ENCODE results near the gene CDK14.

CDK14 gene

DNA sequence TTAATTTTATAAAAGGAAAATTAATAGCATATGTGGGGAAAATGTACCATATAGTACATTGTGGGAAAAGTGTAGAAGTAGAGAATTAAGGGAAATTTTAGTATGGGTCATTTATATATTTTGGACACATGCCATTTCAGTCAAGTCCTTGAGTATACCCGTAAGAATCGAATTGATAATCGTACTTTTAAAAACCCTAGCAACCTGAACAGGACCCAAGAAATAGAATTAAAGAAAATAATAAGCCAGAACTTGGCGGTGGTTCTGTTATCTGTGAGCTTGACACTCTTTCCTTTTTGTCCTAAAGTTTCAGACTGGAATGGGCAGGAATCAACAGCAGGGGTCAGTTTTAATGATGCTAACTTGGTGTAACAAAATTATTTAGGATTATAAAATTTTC is 221.0 kb downstream of the CDK14 start:
- no peak for DNase-seq

DNA sequence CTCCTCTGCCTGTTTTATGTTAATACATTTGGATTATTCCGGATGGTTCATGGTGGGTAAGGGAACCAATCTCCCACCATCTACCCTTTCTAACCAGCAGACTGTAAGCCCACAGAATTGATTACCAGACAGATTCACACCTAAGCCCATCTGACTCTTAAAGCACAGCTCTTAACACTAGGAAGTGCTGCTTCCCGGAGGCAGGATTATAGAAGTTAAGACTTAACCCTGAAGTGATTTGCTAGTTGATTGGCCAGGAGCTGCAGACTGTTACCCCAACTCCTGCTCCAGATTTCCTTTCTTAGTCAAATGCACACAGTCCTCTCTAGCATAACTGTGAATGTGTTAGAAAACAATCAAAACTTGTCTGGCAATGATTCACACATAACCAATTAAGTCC is 221.7 kb downstream of the CDK14 start:
- no peak for DNase-seq

DNA sequence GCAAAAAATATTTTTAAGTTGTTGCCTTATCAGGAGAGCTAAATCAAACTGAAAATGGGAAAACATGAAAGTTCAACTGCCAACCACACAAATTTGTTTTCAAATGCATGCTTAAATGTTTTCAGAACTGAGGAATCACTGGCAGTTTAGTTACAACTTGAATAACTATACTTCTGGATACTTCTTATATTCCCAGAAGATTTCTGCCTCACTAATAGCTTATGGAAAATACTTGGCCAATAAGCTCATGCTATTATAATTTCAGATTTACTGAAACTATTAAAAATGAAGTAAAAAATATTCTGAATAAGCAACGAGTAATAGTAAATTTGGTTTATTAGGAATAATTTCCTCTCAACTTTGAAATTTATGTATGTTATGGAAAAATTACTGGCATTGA is 222.2 kb downstream of the CDK14 start:
- no peak for DNase-seq

DNA sequence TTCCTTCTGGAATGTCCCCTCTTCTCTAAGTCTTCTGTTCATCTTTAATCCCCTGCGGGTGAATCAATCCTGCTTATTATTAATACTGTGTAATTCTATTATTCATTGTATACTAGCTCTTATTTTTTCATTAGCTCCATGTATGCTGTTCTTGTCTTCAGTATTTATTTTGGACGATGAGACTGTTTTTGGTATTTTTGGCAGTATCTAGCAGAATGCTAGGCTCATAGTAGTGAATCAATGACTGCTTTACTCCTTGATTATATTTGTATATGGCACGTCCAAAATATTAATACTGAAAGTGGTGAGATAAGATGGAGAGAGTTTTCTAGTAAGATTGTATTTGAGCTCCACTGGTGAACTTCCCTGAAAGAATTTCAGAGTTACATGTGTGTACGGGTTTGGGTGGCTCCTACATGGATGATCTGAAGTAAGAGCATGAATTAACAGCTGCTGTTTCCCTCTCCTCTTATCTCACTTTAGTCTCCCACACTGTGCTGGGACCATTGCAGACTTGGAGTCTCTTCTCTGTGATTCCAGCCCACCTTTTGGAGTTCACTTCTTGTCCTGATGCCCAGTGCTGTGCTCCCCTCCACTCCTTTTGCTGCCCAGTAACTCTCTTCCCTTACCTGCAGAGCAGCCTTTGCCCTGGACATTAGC is 226.0 kb downstream of the CDK14 start:
- no peak for DNase-seq

DNA sequence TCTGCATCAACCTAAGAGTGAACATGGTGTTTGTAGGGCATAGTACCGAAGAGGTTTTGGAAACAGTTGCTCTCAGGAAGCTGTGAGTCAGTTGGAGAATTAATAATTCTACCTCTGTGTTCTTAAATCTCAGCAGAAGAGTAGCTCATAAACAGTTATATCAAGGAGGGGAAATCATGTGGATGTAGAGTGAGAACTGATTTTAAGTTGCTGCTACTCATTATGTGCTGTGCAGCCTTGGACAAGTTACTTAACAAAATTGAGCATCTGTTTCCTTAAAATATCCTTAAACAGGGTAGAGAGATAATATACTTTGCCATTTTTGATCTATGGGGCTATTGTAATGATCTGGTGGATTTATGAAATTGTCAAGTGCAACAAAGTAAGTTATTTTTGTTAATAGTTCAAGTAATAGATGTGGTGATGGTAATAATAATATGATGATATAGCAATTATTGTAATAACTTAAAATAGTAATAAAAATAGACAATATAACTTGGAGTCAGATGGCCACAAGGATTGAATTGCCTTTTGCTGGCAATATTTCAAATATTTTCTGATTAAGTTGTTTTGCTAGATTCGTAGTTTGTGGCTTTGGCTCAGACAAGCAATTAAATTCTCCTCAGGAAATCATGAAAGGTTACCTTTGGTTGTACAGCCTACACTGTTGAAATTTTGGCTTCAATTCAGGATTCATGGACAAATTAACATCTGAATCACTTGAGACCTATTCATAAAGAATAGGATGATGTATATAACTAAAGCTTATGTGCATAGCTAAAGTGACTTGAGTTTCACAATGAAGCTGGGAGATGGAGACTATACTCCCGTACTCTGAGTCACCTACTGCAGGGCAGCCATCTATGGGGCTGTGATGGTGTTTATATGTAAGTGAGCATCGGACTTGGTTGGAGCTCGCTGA is 228.5 kb downstream of the CDK14 start:
- DNase-seq, result no peak

DNA sequence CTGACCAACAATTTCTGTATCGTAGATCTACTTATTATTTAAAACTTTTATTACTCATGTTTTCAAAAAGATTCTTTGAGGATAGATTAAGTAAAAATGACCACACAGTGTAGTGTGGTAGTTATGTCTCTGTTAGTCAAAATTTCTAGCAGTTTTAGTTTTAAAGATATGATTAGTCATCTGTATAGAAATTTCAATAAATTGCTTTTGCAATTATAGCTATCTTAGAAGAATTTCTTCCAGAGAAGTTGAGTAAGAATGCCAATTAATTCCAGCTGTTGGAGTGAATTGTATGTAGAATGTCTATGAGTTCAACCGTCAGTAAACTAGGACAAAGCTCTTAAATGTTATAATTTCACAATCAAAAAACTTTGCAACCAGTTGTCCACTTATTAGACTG is 229.7 kb downstream of the CDK14 start:
- DNase-seq, result no peak

DNA sequence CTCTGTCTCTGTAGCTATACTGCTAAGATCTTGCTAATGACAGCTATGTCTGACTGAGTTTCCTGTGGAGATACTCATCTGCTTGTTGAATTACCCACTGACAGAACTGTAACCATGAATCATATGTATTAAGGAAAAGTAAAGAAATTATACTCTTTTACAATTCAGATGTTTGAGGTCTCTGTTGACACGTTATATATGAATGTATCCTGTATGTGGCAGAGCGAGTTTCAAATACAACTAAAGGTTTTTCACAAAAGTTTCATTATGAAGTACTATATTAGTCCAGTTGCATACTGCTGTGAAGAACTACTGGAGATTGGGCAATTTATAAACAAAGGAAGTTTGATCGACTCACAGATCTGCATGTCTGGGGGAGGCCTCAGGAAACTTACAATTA is 232.5 kb downstream of the CDK14 start:
- no peak for DNase-seq

DNA sequence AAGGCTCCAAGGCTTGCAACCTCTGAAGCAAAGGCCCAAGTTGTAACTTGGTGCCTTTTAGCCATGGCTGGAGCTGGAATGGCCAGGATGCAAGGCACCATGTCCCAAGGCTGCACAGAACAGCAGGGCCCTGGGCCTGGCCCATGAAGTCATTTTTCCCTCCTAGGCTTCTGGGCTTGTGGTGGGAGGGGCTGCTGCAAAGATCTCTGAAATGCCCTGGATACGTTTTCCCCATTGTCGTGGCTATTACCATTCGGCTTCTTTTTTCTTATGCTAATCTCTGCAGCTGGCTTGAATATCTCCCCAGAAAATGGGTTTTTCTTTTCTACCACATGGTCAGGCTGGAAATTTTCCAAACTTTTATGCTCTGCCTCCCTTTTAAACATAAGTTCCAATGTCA is 234.2 kb downstream of the CDK14 start:
- DNase-seq, result no peak

DNA sequence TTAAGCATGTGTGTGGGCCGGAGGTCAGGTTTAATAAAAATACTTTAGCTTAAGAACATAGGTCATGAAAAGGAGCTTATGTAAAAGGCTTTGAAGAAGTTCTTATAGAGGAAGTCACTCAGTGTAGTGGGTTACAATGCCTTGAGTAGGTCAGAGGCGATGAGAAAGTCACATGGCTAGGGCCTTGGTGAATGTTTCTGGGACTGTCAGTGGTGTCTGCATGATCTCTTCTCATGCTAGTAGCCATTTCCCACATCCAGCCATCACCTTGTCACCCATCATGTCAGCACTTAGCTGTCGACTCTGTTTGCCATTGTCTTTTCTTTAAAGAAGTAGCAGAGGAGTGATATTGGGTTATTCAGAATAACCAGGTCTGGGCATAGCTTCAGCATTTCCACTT is 236.6 kb downstream of the CDK14 start:
- DNase-seq, result no peak

DNA sequence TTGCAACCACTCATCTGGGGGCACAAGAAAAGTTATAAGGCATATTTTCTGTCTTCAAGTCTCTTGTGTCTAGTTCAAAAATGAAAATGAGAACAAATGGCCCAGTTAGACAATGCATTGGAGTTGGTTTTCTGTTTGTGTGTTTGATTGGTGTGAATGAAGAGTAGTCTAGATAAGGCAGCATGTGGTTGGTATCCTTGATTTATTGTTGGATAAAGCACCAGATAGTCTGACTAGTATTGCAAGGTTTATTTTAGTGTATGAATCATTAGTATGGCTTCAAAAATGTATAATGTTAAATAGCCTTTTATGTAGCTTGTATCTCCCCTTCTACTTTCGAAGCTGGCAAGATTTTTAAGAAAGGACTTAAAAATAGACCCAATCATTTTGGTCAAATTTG is 237.3 kb downstream of the CDK14 start:
- DNase-seq, result no peak

DNA sequence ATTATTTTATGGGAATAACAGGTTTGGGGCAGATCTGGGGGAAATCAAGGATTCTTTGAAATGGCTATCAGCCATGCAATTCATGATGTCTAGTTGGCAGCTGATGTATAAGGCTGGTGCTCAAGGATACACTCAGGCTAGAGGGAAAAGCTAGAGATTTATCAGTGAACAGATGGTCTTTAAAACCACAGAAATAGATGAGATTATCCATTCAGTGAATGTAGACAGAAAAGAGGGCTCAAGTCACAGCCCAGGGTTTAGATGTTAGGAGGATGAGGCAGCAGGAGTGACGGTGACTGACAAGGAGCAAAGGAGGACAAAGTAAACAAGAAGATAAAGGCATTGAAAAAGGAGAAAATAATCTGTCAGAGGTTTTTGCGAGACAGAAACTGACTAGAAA is 238.7 kb downstream of the CDK14 start:
- DNase-seq, result no peak

DNA sequence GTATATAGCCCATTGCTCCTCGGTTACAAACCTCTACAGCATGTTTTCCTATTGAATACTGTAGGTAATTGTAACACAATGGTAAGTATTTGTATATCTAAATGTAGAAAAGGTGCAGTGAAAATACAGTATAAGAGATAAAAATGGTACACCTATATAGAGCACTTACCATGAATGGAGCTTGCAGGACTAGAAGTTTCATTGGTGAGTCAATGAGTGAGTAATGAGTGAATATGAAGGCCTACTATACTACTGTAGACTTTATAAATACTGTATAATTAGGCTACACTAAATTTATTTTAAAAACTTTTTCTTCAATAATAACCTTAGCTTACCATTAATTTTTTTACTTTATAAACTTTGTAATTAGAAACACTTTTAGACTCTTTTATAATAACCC is 239.7 kb downstream of the CDK14 start:
- DNase-seq, result no peak

DNA sequence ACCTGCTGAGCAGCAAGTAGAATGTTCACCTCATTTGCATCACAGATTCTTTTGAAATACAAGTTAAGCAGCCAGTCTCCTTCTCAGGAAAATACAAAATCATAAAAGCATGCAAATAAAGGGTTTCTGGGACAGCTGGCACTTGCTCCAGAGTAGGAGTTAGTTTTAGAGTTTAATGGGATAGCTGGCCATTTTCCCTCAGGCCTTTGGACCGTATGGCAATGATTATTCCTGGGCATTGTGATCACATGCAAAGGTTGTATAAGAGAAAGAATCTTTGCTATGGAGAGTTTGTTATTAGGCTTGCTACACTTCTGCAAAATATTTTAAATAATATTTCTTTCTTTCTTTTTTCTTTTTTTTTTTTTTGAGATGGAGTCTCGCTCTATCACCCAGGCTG is 240.8 kb downstream of the CDK14 start:
- no peak for DNase-seq

DNA sequence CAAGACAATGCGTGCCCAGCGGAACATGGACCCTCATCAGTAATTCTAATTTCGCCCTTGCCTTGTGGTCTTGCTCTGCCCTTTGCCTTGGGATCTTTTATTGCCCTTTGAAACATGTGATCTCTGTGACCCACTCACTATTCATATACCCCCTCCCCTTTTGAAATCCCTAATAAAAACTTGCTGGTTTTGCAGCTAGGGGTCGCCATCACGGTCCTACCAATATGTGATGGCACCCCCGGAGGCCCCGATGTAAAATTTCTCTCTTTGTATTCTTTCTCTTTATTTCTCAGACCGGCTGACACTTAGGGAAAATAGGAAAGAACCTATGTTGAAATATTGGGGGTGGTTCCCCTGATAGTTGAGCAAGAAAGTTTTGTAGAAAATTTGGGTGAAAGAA is 242.7 kb downstream of the CDK14 start:
- no peak for DNase-seq

DNA sequence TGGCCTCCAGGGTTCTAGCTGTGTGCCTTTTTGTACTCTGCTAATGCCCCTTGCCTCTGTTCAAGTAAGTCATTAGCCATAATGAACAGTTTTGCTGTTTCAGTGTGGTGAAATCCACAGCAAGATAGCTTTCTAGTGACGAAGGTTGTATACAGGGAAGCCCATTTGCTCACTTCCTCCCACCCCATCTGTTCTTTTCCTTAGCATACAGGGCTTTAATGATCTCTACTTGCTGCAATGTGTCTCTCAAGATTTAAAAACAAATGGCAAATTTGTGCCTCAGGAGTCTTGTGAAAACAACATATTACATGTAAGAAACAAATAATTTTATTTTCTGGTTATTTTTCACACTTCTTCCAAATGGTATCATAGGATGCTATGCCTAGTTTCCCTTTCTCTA is 243.2 kb downstream of the CDK14 start:
- no peak for DNase-seq

DNA sequence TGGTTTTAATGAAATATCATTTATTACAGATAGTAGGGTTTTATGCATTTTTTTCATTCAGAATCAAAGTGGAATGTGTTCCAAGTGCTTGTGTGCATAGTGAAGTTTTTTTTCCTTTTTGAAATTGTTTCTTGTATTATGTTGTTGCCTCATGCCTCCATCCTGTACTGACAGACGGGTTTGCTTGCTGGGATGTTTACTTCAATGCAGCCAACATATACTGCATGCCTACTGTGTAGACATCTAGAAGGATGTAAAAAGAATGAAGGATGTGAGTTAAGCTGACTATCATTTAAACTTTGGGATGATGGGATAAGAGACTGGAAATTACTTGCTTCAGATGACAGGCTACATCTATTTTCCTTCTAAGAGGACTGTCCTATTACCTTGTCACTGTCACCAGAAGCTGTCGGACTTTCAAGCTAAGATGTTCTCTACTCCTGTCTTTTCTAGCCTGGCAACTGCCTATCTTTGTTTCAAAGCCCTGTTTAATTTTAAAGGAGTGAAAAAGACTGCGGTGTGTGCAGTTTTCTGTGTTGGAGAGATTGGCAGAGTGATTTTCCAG is 243.7 kb downstream of the CDK14 start:
- no peak for DNase-seq

DNA sequence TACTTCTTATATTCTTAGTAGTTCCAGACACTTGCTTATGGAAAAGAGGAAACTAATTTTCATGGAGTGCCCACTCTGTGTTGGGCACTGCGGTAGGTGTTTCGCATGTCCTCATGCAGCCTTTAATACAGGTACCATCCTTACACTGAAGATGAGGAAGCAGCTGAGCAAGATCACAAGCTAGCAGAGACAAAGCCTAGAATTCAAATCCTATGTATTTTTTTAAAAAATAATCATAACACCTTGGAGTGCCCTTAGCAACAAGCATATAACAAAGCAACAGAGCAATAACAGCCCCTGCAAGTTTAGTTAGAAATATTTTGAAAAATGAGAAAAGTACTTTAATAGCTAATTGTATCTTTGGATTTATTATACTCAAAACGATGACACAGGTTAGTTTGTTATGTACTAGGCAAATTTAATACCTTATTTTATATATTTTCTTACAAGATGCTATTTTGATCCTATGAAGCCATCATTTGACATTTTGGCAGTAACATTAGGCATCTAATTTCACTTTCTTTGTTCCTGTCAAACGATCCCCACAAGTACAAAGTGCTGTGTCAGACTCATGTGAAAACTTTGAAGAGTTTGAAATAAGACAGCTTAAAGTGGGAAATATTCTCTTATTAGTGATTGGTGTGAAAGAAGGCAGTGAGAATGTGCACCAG is 245.8 kb downstream of the CDK14 start:
- no peak for DNase-seq

DNA sequence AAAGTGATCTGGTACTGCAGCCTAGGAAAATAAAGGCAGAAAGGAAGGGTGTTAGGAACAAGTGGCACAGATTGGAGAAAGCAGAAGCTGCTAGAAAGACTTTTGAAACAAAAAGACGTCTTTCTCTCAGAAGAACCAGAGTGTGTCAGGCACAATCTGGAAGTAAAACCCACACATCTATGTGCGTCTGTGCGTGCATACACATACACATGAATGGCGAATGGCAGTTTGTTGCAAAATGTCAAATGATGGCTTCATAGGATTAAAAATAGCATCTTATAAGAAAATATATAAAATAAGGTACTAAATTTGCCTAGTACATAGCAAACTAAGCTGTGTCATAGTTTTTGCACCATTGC is 246.3 kb downstream of the CDK14 start:
- DNase-seq, result no peak

DNA sequence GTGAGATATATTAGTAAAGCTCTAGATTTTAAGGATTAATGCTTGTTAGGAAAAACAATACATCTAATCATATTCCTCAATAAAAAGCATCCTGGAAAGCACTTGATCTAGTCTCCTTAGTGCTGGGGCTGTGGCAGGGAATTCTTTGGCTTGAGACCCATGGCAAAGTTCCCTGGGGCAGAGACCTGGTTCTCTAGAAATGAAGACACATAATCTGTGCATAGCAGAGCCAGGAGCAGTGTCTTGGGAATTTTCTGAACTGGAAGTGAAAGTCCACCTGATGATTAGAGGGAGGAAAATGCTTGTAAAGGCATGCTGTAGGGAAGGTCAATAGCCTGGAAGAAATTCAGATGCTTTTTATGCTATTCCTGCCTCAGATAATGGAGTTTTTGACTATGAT is 247.4 kb downstream of the CDK14 start:
- DNase-seq, result no peak

DNA sequence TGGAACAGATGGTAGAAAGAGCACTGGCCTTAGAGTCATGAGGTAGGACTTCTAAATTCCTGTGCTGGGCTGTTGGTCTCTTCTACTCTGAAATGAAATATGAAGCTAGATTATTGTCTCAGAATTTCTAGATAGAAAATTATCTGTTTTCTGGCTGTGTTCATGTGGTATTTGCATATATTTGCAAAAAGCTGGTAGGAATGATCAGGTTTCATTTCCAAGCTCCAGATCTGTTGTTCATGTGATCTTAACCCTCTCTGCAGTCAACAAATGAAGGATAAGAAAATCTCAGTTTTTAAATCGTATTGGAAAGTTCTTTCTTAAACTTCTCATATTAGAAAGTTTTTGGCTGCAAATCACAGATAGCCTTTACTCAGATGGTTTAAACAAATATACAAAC is 248.3 kb downstream of the CDK14 start:
- DNase-seq, result no peak

DNA sequence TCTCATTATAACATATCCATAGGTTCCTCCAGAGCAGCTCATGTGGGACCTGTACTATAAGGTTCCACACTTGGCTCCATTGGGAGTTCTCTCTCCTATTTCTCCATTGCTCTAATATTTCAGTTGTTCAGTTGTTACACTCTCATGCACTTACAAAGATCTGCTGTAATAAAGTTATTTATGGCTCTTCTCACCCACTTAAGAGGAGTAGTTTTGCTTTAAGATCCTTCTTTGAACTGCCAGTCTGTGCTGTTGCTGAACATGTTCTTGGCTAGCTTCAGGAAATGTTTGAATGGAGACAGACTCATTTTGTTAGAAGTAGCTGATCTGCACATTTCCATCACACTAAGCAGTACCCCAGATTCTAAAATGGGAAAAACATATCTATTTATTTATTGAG is 250.1 kb downstream of the CDK14 start:
- DNase-seq, result no peak

DNA sequence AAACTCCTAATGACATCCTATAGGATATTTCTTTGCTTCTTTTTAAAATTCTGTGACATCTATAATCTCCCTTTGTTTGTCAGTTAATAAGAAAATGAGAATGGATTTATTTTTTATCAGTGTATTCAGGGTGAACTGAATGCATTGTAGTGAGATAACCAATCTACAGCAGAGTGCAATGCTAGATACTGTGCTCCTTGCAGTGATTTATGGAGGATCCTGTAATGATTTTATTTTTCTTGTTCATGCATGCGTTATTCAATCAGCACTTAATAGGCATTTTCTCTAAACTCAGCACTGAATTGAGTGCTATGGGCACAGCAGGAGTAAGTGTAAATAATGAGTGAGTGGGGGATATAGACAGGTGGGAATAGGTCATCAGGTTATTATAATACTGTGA is 253.9 kb downstream of the CDK14 start:
- no peak for DNase-seq

DNA sequence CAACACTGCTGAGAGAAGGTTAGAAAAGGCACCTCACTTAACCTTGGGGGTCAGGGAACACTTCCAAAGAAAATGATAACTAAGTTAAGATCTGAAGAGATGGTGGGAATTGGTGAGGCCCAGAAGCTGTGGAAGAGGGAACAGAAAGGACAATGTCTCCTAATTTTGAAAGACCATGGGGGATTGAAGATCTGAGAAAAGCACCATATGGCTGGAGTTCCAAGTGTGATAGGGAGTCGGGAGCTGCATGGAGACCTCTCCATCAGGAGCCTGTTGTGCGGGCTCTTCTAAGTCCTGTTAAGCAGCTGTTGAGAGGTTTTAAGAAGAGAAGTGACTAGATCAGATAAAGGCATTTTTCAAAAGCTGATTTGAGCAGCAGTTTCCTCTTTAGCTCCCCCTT is 254.3 kb downstream of the CDK14 start:
- no peak for DNase-seq

DNA sequence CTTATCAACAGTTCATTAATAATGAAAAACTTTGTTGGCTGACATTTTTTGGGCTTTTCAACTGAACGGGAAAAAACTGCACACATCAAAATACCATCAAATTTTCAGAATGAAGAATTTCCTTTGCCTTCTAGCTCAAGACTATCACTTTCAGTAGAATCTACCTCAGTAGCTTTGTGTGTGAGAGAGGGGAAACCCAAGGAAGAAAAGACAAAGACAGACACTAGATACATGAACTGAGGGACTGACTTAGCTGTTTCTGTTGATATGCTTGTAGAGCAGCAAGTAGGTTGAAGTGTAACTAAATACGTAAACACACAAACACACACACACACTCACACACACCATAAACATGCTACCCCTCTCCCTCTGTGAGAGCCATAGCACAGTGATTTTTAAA is 257.1 kb downstream of the CDK14 start:
- DNase-seq, result no peak

All from NCI-H2081 treated with DMSO at 0.1 percent for 48 hours (cell line).